GM23248 (cell line): ENCODE results near the gene GNB4. TPM values are rescaled to one million over a fixed set of nuclear protein-coding genes. Genes with fewer than 3 reads are reported as not detected.
A peak's percentile ranks its signal among the peaks of the same experiment; 100 is the strongest.

ENCODE experiments used
- DNase-seq: peaks from one replicate; pipeline ENCODE4 v3.0.0-alpha.2; 2015
- H2AFZ ChIP-seq: fragments of 200-600 bp; sonication (generic); 2 replicates; pipeline ENCODE4 v1.6.1; 2016; ENCODE audit warnings: antibody characterized with exemption
- H3F3A ChIP-seq: fragments of 200-600 bp; sonication (generic); 2 replicates; pipeline ENCODE4 v1.6.1; 2016; ENCODE audit warnings: mild to moderate bottlenecking, antibody characterized with exemption, mixed run types; ENCODE audit not compliant: insufficient read depth
- H3K27ac ChIP-seq: fragments of 200-600 bp; sonication (generic); 2 replicates; pipeline ENCODE4 v1.5.1; 2016; ENCODE audit warnings: mild to moderate bottlenecking
- H3K27me3 ChIP-seq: fragments of 200-600 bp; sonication (generic); replicated peaks from 2 replicates; pipeline ENCODE4 v1.6.1; 2016; ENCODE audit warnings: mild to moderate bottlenecking; ENCODE audit not compliant: insufficient read depth
- H3K36me3 ChIP-seq: fragments of 200-600 bp; sonication (generic); 2 replicates; pipeline ENCODE4 v1.6.1; 2016; ENCODE audit warnings: low read depth, mild to moderate bottlenecking
- H3K4me1 ChIP-seq: fragments of 200-600 bp; sonication (generic); 2 replicates; pipeline ENCODE4 v1.6.1; 2016; ENCODE audit warnings: mild to moderate bottlenecking; ENCODE audit not compliant: insufficient read depth
- H3K4me2 ChIP-seq: fragments of 200-600 bp; sonication (generic); one replicate; pipeline ENCODE4 v1.6.1; 2016; ENCODE audit warnings: mild to moderate bottlenecking; ENCODE audit not compliant: unreplicated experiment
- H3K4me3 ChIP-seq: fragments of 200-600 bp; sonication (generic); 2 replicates; pipeline ENCODE4 v1.5.1; 2016; ENCODE audit warnings: mild to moderate bottlenecking
- H3K79me2 ChIP-seq: fragments of 200-600 bp; sonication (generic); 2 replicates; pipeline ENCODE4 v1.6.1; 2016; ENCODE audit warnings: mild to moderate bottlenecking; ENCODE audit not compliant: insufficient read depth
- H3K9ac ChIP-seq: fragments of 200-600 bp; sonication (generic); 2 replicates; pipeline ENCODE4 v1.6.1; 2016; ENCODE audit warnings: mild to moderate bottlenecking
- H3K9me2 ChIP-seq: fragments of 200-600 bp; sonication (generic); 2 replicates; pipeline ENCODE4 v1.6.1; 2016; ENCODE audit warnings: mixed run types, mild to moderate bottlenecking, moderate library complexity; ENCODE audit not compliant: insufficient read depth
- H3K9me3 ChIP-seq: fragments of 200-600 bp; sonication (generic); one replicate; pipeline ENCODE4 v1.6.1; 2017; ENCODE audit warnings: low read depth
- H4K20me1 ChIP-seq: fragments of 200-600 bp; sonication (generic); 2 replicates; pipeline ENCODE4 v1.6.0; 2016; ENCODE audit not compliant: insufficient read depth
- EZH2 ChIP-seq: fragments of 200-600 bp; sonication (generic); IDR thresholded peaks from 2 replicates; pipeline ENCODE4 v1.6.1; 2018; ENCODE audit warnings: antibody characterized with exemption, mild to moderate bottlenecking; ENCODE audit not compliant: insufficient read depth, poor library complexity, severe bottlenecking
- EZH2phosphoT487 ChIP-seq: fragments of 200-600 bp; sonication (generic); IDR thresholded peaks from 2 replicates; pipeline ENCODE4 v1.6.1; 2018; ENCODE audit warnings: antibody characterized with exemption, moderate library complexity, mild to moderate bottlenecking, low read depth; ENCODE audit not compliant: insufficient read depth
- WGBS, 2 experiments: methylation state at CpG; one replicate each; pipeline ENCODE4 v1.1.6; 2015 to 2017; ENCODE audit warnings: low lambda C conversion rate in 2 of 2, low coverage in 1 of 2; ENCODE audit errors: missing lambda C conversion rate in 2 of 2; 5-methylcytosine and 5-hydroxymethylcytosine counted together
- in situ Hi-C: fragments of 300-500 bp; cut with MboI; formaldehyde crosslinking; loops from 2 replicates; pipeline ENCODE4 v1.15.0; 2020
- polyA plus RNA-seq: library from polyadenylated mRNA; unstranded; fragments of >200 nt; fragmentation: Nextera tagmentation; extraction: Ambion mirVana; gene quantifications from 2 replicates; pipeline ENCODE4 v1.2.1, GENCODE V29; 2016
- total RNA-seq: library from RNA; depleted of rRNA; stranded (reverse); fragments of >200 nt; shearing (Covaris generic); gene quantifications from 2 replicates; pipeline ENCODE4 v1.2.3, GENCODE V29; 2014

Gene GNB4
- total and polyA plus RNA-seq, 2 experiments from 2014 or later, result 42.3 to 84.7 TPM

DNA sequence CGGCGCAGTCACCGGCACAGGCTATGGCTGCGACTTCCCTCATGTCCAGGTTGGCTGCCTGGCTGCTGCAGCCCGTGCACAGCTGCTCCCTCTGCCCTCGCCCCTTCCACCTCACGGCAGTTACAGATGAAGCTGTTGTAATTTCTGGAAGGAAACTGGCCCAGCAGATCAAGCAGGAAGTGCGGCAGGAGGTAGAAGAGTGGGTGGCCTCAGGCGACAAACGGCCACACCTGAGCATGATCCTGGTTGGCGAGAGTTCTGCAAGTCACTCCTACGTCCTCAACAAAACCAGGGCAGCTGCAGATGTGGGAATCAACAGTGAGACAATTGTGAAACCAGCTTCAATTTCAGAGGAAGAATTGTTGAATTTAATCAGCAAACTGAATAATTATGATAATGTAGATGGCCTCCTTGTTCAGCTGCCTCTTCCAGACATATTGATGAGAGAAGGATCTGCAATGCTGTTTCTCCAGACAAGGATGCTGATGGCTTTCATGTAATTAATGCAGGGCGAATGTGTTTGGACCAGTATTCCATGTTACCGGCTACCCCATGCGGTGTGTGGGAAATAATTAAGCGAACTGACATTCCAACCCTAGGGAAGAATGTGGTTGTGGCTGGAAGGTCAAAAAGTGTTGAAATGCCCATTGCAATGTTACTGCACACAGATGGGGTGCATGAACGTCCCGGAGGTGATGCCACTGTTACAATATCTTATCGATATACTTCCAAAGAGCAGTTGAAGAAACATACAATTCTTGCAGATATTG lies 13.2 kb upstream of the GNB4 start:
- 74% methylated on average over 19 of the region's 19 CpGs for WGBS, 2 experiments
- H2AFZ ChIP-seq, result no peak overlapping the region
- H3K9me2 ChIP-seq, result no peaks in the 10 kb centered on the region
- no peaks in the 10 kb centered on the region for H3K4me1 ChIP-seq
- H3K27me3 ChIP-seq, result no peaks in the 10 kb centered on the region
- H3K9ac ChIP-seq, result no peak overlapping the region
- no peak for TF ChIP-seq EZH2
- no peak for TF ChIP-seq EZH2phosphoT487
- H4K20me1 ChIP-seq, result no peaks in the 10 kb centered on the region
- no peaks in the 10 kb centered on the region for H3F3A ChIP-seq
- no peaks in the 10 kb centered on the region for H3K9me3 ChIP-seq
- H3K36me3 ChIP-seq, result no peaks in the 10 kb centered on the region
- in situ Hi-C loops, result no loop called here
- H3K4me2 ChIP-seq, result no peak overlapping the region
- no peaks in the 10 kb centered on the region for H3K79me2 ChIP-seq
- H3K4me3 ChIP-seq, result no peak overlapping the region
- DNase-seq, result no peak
- no peak overlapping the region for H3K27ac ChIP-seq

DNA sequence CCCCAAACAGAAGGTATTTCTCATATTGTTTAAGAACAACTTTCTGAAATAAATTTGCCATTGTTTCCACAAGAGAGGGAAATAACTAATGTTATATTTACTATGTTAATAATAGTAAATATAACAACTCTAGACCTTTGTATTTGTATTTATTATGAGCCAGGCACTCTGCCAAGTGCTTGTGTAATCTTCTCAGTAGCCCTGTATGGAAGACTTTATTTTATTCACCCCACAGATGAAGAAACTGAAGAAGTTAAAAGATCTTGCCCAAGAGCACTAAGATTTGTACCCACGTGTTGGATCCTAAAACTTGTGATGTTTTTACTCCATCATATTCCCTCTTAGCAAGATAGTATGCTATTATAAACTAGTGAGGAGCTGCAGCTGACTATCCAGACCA lies 12.0 kb upstream of the GNB4 start:
- in situ Hi-C loops, result no loop called here
- H3K9me2 ChIP-seq, result no peaks in the 10 kb centered on the region
- no peaks in the 10 kb centered on the region for H3K79me2 ChIP-seq
- peak; percentile 28 for DNase-seq
- H3F3A ChIP-seq, result no peaks in the 10 kb centered on the region
- H3K9me3 ChIP-seq, result no peaks in the 10 kb centered on the region
- no peak overlapping the region for H3K4me2 ChIP-seq
- H3K36me3 ChIP-seq, result no peaks in the 10 kb centered on the region
- H3K27ac ChIP-seq, result no peak overlapping the region
- no peak overlapping the region for H2AFZ ChIP-seq
- no peaks in the 10 kb centered on the region for H4K20me1 ChIP-seq
- WGBS, 2 experiments, result 6 to 8% methylated on average over 1 of the region's 1 CpG
- no peaks in the 10 kb centered on the region for H3K27me3 ChIP-seq
- no peak for TF ChIP-seq EZH2phosphoT487
- no peak for TF ChIP-seq EZH2
- H3K4me3 ChIP-seq, result no peak overlapping the region
- H3K9ac ChIP-seq, result no peak overlapping the region
- H3K4me1 ChIP-seq, result no peaks in the 10 kb centered on the region

DNA sequence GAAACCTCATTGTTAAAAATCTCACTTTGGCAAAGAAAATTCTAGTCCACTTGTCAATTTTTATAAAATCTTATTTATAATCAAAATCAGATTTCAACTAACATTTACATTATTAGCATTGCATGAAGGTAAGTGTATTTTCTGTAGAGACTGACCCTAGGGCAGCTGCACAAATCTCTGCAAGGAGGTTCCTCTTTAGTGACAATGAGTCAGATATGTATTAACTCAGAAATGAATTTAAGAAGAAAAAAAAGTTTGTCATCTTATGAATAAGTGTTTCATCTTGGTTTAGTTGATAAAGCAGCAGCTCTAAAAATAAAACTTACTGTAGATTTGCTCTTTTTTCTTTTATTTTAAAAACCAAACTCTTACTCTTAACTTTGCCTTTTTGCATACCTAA lies 9.0 kb upstream of the GNB4 start:
- no peaks in the 10 kb centered on the region for H3F3A ChIP-seq

DNA sequence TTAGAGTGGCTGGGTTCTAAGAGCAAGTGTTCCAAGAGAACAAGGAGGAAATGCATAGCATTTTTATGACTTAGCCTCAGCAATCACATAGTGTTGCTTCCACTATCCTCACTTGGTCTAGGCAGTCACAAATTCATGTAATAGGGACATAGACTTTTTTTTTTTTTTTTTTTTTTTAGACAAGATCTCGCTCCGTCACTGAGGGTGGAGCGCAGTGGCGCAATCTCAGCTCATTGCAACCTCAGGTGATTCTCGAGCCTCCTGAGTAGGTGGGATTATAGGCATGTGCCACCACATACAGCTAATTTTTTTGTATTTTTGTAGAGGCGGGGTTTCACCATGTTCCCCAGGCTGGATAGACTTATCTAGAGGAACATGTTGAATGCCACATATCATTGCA lies 4.7 kb upstream of the GNB4 start:
- H3K9me2 ChIP-seq, result no peaks in the 10 kb centered on the region
- H2AFZ ChIP-seq, result peak overlapping the region; percentile 19; the same call in 1 of the 2 replicates
- whole genome bisulfite sequencing, 2 experiments, result 93 to 95% methylated on average over 6 of the region's 6 CpGs
- H3K9me3 ChIP-seq, result no peaks in the 10 kb centered on the region
- DNase-seq, result no peak
- H3K9ac ChIP-seq, result no peak overlapping the region
- no peaks in the 10 kb centered on the region for H4K20me1 ChIP-seq
- in situ Hi-C loops, result no loop called here
- H3F3A ChIP-seq, result peaks cover 12% of the 10 kb centered on the region
- peaks cover 16% of the 10 kb centered on the region for H3K4me1 ChIP-seq
- no peaks in the 10 kb centered on the region for H3K27me3 ChIP-seq
- no peak overlapping the region for H3K27ac ChIP-seq
- no peaks in the 10 kb centered on the region for H3K79me2 ChIP-seq
- no peak overlapping the region for H3K4me2 ChIP-seq
- H3K4me3 ChIP-seq, result no peak overlapping the region
- H3K36me3 ChIP-seq, result no peaks in the 10 kb centered on the region
- TF ChIP-seq EZH2phosphoT487 (no peak), EZH2 (no peak)

More for the DNA sequence above, 9.0 kb upstream of the GNB4 start:
- in situ Hi-C loops, result no loop called here
- Histone ChIP-seq H3K27ac (no peak overlapping the region), H3K27me3 (no peaks in the 10 kb centered on the region), H4K20me1 (no peaks in the 10 kb centered on the region), H3K4me3 (no peak overlapping the region), H3K9me2 (no peaks in the 10 kb centered on the region), H3K9ac (no peak overlapping the region), H2AFZ (no peak overlapping the region), H3K36me3 (no peaks in the 10 kb centered on the region), H3K4me1 (peaks cover 6% of the 10 kb centered on the region; the same call in 1 of the 2 replicates), H3K79me2 (no peaks in the 10 kb centered on the region), H3K4me2 (no peak overlapping the region), H3K9me3 (no peaks in the 10 kb centered on the region)
- DNase-seq, result no peak
- no peak for TF ChIP-seq EZH2
- no peak for TF ChIP-seq EZH2phosphoT487
